Brain microvascular endothelial cell (primary cell): ENCODE data around the gene C10orf105.
A peak's percentile ranks its signal among the peaks of the same experiment; 100 is the strongest.

Source experiments
- DNase-seq: peaks from one replicate; pipeline ENCODE4 v3.0.0-alpha.2; 2020
- H3K27ac ChIP-seq: fragments of 250-450 bp; sonication (Bioruptor Pico); 2 replicates; pipeline ENCODE4 v1.5.1; 2020; ENCODE audit warnings: mild to moderate bottlenecking, moderate library complexity
- H3K27me3 ChIP-seq: fragments of 250-450 bp; sonication (Bioruptor Pico); replicated peaks from 2 replicates; pipeline ENCODE4 v1.5.1; 2020; ENCODE audit warnings: mild to moderate bottlenecking
- H3K36me3 ChIP-seq: fragments of 250-450 bp; sonication (Bioruptor Pico); replicated peaks from 2 replicates; pipeline ENCODE4 v1.5.1; 2020; ENCODE audit warnings: mild to moderate bottlenecking
- H3K4me3 ChIP-seq: 2 replicates; pipeline ENCODE4 v1.5.1; 2011; ENCODE audit warnings: low read depth, mild to moderate bottlenecking, control low read depth, low read length, moderate library complexity
- in situ Hi-C: cut with HindIII; loops from 2 replicates; pipeline ENCODE4 v1.10.0; 2017; ENCODE audit warnings: low sequenced_read_pairs, low pct_ligation_motif_present
- TF ChIP-seq, protein P1 (sequence below): IDR thresholded peaks from 2 replicates; pipeline ENCODE4 v1.5.1; 2011; ENCODE audit warnings: low read depth, mild to moderate bottlenecking, moderate library complexity, low read length, control low read depth, inconsistent platforms; ENCODE audit errors: missing control alignments

C10orf105 gene

DNA sequence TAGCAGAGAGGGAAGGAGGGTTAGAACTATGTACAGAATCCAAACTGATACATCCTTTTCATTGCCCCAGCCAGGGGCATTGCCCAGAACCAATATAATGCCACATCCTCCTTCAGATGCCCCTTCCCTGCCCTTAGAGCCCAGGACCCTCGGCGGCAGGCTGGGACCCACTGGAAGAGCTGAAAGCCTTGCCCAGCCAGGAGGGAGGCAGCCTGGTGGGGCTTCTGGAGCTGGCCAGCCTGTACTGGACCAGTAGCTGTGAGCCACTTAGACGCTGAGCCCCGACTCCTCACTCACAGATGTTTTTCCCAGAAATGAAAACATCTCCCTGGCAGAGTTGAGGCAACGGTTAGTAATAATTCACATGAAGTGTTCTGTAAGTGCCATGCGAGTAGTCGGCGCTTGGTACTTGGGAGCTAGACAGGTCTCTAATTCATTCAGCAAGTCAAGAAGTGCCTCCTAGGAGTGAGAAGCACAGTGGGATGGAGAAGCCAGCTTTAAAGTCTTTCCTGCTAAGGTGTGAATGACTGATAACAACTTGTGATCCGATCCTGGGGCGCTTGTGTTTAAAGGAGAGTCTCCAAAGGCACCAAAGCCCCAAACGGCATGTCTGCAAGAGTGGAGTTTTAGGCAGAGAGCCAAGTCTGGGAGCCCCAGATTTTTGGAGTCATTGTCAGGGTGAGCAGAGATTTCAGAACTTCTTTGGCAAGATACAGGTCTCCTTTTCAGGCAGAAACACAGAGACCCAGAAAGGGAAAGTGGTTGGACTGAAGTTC, 44.0 kb upstream of the C10orf105 start:
- no peak overlapping the region for H3K4me3 ChIP-seq
- no peak overlapping the region for H3K27ac ChIP-seq
- H3K27me3 ChIP-seq: no peaks in the 10 kb centered on the region
- TF ChIP-seq, protein P1, sequence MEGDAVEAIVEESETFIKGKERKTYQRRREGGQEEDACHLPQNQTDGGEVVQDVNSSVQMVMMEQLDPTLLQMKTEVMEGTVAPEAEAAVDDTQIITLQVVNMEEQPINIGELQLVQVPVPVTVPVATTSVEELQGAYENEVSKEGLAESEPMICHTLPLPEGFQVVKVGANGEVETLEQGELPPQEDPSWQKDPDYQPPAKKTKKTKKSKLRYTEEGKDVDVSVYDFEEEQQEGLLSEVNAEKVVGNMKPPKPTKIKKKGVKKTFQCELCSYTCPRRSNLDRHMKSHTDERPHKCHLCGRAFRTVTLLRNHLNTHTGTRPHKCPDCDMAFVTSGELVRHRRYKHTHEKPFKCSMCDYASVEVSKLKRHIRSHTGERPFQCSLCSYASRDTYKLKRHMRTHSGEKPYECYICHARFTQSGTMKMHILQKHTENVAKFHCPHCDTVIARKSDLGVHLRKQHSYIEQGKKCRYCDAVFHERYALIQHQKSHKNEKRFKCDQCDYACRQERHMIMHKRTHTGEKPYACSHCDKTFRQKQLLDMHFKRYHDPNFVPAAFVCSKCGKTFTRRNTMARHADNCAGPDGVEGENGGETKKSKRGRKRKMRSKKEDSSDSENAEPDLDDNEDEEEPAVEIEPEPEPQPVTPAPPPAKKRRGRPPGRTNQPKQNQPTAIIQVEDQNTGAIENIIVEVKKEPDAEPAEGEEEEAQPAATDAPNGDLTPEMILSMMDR: no peak
- in situ Hi-C loops: no loop called here
- peaks cover 4% of the 10 kb centered on the region for H3K36me3 ChIP-seq
- DNase-seq: no peak

DNA sequence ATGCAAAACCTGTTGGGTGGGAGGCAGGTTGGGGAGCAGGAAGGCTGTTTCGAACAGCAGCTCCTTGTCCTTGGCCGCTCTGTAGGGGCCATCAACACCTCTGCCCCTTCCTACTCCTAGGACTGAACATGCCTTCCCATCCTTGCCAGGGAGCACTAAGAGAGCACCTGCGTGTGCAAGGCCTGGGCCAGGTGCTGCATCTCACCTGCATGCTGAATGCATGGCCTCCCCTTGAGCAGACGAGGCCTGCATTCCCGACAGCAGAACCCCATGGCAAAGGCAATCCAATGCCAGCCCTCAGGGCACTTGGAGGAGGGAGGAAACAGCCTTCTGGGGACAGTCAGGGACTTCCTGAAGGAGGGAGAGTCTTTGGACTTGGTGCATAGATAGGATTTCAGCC, 42.7 kb upstream of the C10orf105 start:
- H3K27me3 ChIP-seq: no peaks in the 10 kb centered on the region
- no peak for DNase-seq
- no peak overlapping the region for H3K4me3 ChIP-seq
- in situ Hi-C loops: no loop called here
- TF ChIP-seq, protein P1: no peak
- peaks cover 4% of the 10 kb centered on the region for H3K36me3 ChIP-seq
- no peak overlapping the region for H3K27ac ChIP-seq

DNA sequence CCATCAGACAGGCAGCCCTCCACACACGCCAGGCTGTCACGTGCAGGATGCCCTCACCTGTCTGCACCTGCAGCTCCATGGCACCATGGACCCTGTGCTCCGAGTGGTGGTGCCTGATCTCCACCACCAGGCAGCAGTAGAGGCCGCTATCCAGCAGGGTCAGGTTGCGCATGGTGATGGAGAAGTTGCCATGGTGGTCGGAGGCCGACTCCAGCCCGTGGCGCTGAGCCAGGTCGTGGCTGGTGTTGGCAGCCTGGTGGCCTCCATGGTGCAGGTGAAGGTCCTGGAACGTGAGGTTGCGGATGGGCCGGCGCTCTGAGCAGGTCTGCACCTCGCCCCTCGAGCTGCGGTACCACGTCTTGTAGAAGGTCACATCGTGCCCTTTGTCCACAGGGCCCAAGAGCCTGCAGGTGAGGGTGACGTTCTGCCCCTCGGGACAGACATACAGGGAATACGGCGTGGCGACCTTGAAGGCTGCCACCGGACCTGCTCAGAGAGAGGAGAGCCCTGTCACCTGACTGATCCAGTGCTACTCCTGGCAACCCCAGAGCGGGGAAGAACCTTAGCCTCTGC, 42.0 kb upstream of the C10orf105 start:
- TF ChIP-seq, protein P1: peak; percentile 15
- no peak for DNase-seq
- in situ Hi-C loops: no loop called here
- no peaks in the 10 kb centered on the region for H3K27me3 ChIP-seq
- H3K27ac ChIP-seq: no peak overlapping the region
- no peak overlapping the region for H3K4me3 ChIP-seq
- H3K36me3 ChIP-seq: peaks cover 4% of the 10 kb centered on the region

DNA sequence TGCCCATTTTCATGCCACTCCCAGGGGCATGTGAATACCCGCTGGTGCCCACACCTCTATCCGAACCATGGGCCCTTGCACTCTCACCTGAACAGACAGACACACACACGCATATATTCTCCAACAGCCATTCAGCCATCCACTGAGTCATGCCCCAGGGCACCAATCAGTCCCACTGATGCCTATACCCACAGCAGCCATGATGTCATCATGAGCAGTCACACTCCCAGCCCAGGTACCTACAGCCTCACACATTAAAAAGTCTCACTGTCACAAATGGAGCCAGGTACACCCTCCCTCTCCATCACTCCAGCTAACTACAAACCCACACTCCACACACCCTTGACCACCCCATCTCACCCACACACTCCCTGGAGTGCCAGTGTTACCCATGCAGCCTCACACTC, 41.5 kb upstream of the C10orf105 start:
- H3K27ac ChIP-seq: no peak overlapping the region
- no peaks in the 10 kb centered on the region for H3K27me3 ChIP-seq
- no peak for DNase-seq
- peaks cover 4% of the 10 kb centered on the region for H3K36me3 ChIP-seq
- in situ Hi-C loops: no loop called here
- TF ChIP-seq, protein P1: no peak
- H3K4me3 ChIP-seq: no peak overlapping the region

DNA sequence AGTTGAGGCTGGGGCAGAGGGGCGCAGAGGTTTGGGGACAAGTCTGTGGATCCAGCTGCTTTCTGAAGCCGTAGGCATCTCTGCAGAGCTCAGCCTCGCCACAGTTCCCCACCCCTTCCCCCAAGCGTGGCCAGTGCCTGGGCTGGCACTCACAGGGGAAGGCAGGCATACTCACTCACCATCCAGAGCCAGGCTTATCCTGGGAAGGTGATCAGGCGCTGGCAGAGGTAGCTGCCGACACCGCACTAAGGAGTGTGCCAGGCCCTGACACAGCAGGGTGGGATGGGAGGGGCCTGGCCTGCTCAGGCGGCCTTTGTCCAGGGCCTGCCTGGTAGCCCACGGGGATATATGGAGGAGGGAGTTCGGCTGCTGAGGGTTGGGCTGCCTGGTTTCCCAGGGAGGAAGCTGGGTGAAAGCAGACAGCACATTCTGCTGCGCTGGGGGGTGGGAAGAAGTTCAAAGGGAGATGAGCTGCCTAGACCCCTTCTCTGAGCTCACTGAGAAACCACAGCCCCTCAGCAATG, 37.9 kb upstream of the C10orf105 start:
- H3K27ac ChIP-seq: no peak overlapping the region
- H3K4me3 ChIP-seq: no peak overlapping the region
- peaks cover 4% of the 10 kb centered on the region for H3K36me3 ChIP-seq
- no peaks in the 10 kb centered on the region for H3K27me3 ChIP-seq
- no peak for DNase-seq
- TF ChIP-seq, protein P1: no peak
- in situ Hi-C loops: no loop called here
